ENCODE data around the gene LAMTOR2.

LAMTOR2 gene

GRCh38 chr1:156073110-156073687 lies 18.6 kb downstream of the LAMTOR2 start:
- Histone ChIP-seq H3K4me2 (ENCODE audit: low read depth, low read length) (no peak overlapping the region), H3K9ac (ENCODE audit: low read length) (no peak overlapping the region), H3K4me1 (ENCODE audit: low read length) (no peaks in the 10 kb centered on the region), H3K9me3 (replicated peaks; ENCODE audit: insufficient read depth, low read length) (no peaks in the 10 kb centered on the region), H4K20me1 (ENCODE audit: insufficient read depth, low read length) (no peaks in the 10 kb centered on the region), H3K27ac (ENCODE audit: low read length) (no peak overlapping the region), H3K27me3 (replicated peaks; ENCODE audit: insufficient read depth, low read length) (peaks cover 14% of the 10 kb centered on the region; the same call in 1 of the 2 replicates), H3F3A (ENCODE audit: insufficient read depth, low read length) (no peaks in the 10 kb centered on the region), H3K4me3 (ENCODE audit: low read length) (no peak overlapping the region), H3K79me2 (ENCODE audit: low read length) (no peaks in the 10 kb centered on the region), H3K36me3 (replicated peaks; ENCODE audit: insufficient read depth, low read length) (no peaks in the 10 kb centered on the region), H2AFZ (ENCODE audit: low read length) (no peak overlapping the region), H3K9me2 (replicated peaks; ENCODE audit: insufficient read depth, low read length) (no peaks in the 10 kb centered on the region)
- DNase-seq, result no peak
- TF ChIP-seq, protein P1, sequence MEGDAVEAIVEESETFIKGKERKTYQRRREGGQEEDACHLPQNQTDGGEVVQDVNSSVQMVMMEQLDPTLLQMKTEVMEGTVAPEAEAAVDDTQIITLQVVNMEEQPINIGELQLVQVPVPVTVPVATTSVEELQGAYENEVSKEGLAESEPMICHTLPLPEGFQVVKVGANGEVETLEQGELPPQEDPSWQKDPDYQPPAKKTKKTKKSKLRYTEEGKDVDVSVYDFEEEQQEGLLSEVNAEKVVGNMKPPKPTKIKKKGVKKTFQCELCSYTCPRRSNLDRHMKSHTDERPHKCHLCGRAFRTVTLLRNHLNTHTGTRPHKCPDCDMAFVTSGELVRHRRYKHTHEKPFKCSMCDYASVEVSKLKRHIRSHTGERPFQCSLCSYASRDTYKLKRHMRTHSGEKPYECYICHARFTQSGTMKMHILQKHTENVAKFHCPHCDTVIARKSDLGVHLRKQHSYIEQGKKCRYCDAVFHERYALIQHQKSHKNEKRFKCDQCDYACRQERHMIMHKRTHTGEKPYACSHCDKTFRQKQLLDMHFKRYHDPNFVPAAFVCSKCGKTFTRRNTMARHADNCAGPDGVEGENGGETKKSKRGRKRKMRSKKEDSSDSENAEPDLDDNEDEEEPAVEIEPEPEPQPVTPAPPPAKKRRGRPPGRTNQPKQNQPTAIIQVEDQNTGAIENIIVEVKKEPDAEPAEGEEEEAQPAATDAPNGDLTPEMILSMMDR (IDR thresholded peaks at IDR 0.05; ENCODE audit: low read length), result no peak
- no peak for TF ChIP-seq EZH2phosphoT487 (IDR thresholded peaks at IDR 0.05; ENCODE audit: low read length)
- no peak for TF ChIP-seq EZH2 (optimal IDR thresholded peaks at IDR 0.05; ENCODE audit: low read depth, low read length)

DNA sequence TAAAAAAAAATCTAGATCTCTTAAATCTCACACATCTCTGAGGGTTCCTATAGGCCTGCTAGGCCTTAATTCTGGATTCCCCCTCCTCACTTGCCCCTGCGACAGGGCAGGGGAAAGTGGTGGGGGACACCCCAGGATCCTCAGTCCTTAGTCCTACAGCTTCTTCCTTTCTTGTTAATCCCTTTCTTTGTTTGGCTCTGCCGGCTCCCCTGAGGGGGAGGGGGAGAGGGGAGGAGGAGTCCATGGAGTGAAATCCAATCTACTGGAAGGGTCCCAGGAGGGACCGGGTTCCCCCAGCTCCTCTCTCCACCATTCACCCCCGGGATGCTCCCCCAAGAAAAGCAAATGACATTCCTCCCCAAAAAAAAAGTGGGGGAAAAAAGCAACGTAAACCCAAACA lies 19.2 kb downstream of the LAMTOR2 start:
- Histone ChIP-seq H3K9me2 (replicated peaks; ENCODE audit: insufficient read depth, low read length) (no peaks in the 10 kb centered on the region), H3K9ac (ENCODE audit: low read length) (no peak overlapping the region), H3K27me3 (replicated peaks; ENCODE audit: insufficient read depth, low read length) (peaks cover 20% of the 10 kb centered on the region; the same call in 1 of the 2 replicates), H3K4me1 (ENCODE audit: low read length) (no peaks in the 10 kb centered on the region), H3K27ac (ENCODE audit: low read length) (no peak overlapping the region), H2AFZ (ENCODE audit: low read length) (no peak overlapping the region), H3K36me3 (replicated peaks; ENCODE audit: insufficient read depth, low read length) (no peaks in the 10 kb centered on the region), H3F3A (ENCODE audit: insufficient read depth, low read length) (no peaks in the 10 kb centered on the region), H3K4me2 (ENCODE audit: low read depth, low read length) (no peak overlapping the region), H3K4me3 (ENCODE audit: low read length) (no peak overlapping the region), H3K9me3 (replicated peaks; ENCODE audit: insufficient read depth, low read length) (no peaks in the 10 kb centered on the region), H4K20me1 (ENCODE audit: insufficient read depth, low read length) (no peaks in the 10 kb centered on the region), H3K79me2 (ENCODE audit: low read length) (no peaks in the 10 kb centered on the region)
- TF ChIP-seq, protein P1 (IDR thresholded peaks at IDR 0.05; ENCODE audit: low read length), result no peak
- TF ChIP-seq EZH2phosphoT487 (IDR thresholded peaks at IDR 0.05; ENCODE audit: low read length) (no peak), EZH2 (optimal IDR thresholded peaks at IDR 0.05; ENCODE audit: low read depth, low read length) (no peak)
- DNase-seq, result no peak

- DNase-seq, result no peak
- Histone ChIP-seq H4K20me1 (ENCODE audit: insufficient read depth, low read length) (no peaks in the 10 kb centered on the region), H3K79me2 (ENCODE audit: low read length) (no peaks in the 10 kb centered on the region), H3K9ac (ENCODE audit: low read length) (no peak overlapping the region), H3F3A (ENCODE audit: insufficient read depth, low read length) (no peaks in the 10 kb centered on the region), H3K9me2 (replicated peaks; ENCODE audit: insufficient read depth, low read length) (no peaks in the 10 kb centered on the region), H3K27me3 (replicated peaks; ENCODE audit: insufficient read depth, low read length) (peaks cover 23% of the 10 kb centered on the region; the same call in 1 of the 2 replicates), H3K4me1 (ENCODE audit: low read length) (no peaks in the 10 kb centered on the region), H3K27ac (ENCODE audit: low read length) (no peak overlapping the region), H3K4me3 (ENCODE audit: low read length) (no peak overlapping the region), H3K36me3 (replicated peaks; ENCODE audit: insufficient read depth, low read length) (no peaks in the 10 kb centered on the region), H3K4me2 (ENCODE audit: low read depth, low read length) (no peak overlapping the region), H2AFZ (ENCODE audit: low read length) (no peak overlapping the region), H3K9me3 (replicated peaks; ENCODE audit: insufficient read depth, low read length) (no peaks in the 10 kb centered on the region)
- TF ChIP-seq EZH2 (optimal IDR thresholded peaks at IDR 0.05; ENCODE audit: low read depth, low read length), result no peak
- TF ChIP-seq, protein P1 (IDR thresholded peaks at IDR 0.05; ENCODE audit: low read length), result no peak
- TF ChIP-seq EZH2phosphoT487 (IDR thresholded peaks at IDR 0.05; ENCODE audit: low read length), result no peak
These were observed 20.1 kb downstream of the LAMTOR2 start for GRCh38 chr1:156074661-156075060.
